RWPE2 (cell line): ENCODE results near the gene KLF6.
A peak's percentile ranks its signal among the peaks of the same experiment; 100 is the strongest.

Experiments
- ATAC-seq: fragments of 200-7000 bp; cut with Tn5 transposase; 3 replicates; pipeline ENCODE4 v1.9.1; 2021; ENCODE audit warnings: low read depth
- DNase-seq: peaks from one replicate; pipeline ENCODE4 v3.0.0-alpha.2; 2020; ENCODE audit warnings: low spot score
- H3K27ac ChIP-seq: fragments of 450-650 bp; 2 replicates; pipeline ENCODE4 v1.5.1; 2017; ENCODE audit warnings: mild to moderate bottlenecking; ENCODE audit not compliant: poor library complexity, severe bottlenecking
- H3K27me3 ChIP-seq: fragments of 250-450 bp; sonication (Bioruptor Pico); 2 replicates; pipeline ENCODE4 v1.5.1; 2021; ENCODE audit warnings: mild to moderate bottlenecking, moderate library complexity; ENCODE audit not compliant: insufficient read depth, poor library complexity, severe bottlenecking
- H3K36me3 ChIP-seq: fragments of 250-450 bp; sonication (Bioruptor Pico); 2 replicates; pipeline ENCODE4 v1.5.1; 2020; ENCODE audit warnings: low read depth, mild to moderate bottlenecking, moderate library complexity
- H3K4me1 ChIP-seq: fragments of 250-450 bp; sonication (Bioruptor Pico); 2 replicates; pipeline ENCODE4 v1.5.1; 2021; ENCODE audit warnings: mild to moderate bottlenecking, moderate library complexity; ENCODE audit not compliant: insufficient read depth, poor library complexity, severe bottlenecking
- H3K4me3 ChIP-seq: fragments of 250-450 bp; sonication (Bioruptor Pico); 2 replicates; pipeline ENCODE4 v1.5.1; 2021; ENCODE audit warnings: mild to moderate bottlenecking, moderate library complexity; ENCODE audit not compliant: severe bottlenecking
- H3K9me3 ChIP-seq: fragments of 250-450 bp; sonication (Bioruptor Pico); 2 replicates; pipeline ENCODE4 v1.5.1; 2021; ENCODE audit warnings: mild to moderate bottlenecking, moderate library complexity; ENCODE audit not compliant: severe bottlenecking
- TF ChIP-seq, protein P1 (sequence below): fragments of 450-650 bp; IDR thresholded peaks from one replicate; pipeline ENCODE4 v1.5.1; 2017; ENCODE audit warnings: mild to moderate bottlenecking, moderate library complexity; ENCODE audit not compliant: poor library complexity, severe bottlenecking

Gene KLF6

GRCh38 chr10:3827768-3828403 lies 42.9 kb upstream of the KLF6 start:
- TF ChIP-seq, protein P1, sequence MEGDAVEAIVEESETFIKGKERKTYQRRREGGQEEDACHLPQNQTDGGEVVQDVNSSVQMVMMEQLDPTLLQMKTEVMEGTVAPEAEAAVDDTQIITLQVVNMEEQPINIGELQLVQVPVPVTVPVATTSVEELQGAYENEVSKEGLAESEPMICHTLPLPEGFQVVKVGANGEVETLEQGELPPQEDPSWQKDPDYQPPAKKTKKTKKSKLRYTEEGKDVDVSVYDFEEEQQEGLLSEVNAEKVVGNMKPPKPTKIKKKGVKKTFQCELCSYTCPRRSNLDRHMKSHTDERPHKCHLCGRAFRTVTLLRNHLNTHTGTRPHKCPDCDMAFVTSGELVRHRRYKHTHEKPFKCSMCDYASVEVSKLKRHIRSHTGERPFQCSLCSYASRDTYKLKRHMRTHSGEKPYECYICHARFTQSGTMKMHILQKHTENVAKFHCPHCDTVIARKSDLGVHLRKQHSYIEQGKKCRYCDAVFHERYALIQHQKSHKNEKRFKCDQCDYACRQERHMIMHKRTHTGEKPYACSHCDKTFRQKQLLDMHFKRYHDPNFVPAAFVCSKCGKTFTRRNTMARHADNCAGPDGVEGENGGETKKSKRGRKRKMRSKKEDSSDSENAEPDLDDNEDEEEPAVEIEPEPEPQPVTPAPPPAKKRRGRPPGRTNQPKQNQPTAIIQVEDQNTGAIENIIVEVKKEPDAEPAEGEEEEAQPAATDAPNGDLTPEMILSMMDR, result no peak
- H3K4me1 ChIP-seq, result peaks cover 30% of the 10 kb centered on the region
- ATAC-seq, result no peak

DNA sequence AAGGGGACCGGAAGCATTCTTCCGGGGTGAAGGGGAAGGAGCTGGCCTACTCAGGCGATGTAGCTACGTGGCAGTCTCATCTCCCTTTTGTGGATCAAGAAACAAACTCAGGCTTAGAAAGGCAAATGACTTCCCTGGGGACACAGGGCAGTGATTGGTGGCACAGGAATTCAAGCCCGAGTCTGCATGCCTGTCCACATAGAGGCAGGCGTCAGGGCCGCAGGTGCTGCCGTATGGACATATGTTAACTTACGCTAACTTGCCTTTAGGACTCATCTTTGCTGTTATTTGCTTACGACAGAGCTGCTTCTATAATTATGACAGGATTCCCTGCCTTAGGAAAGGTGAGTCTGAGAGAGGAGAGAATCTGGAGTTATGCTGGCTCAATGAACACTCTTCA lies 42.3 kb upstream of the KLF6 start:
- no peaks in the 10 kb centered on the region for H3K9me3 ChIP-seq
- H3K4me3 ChIP-seq, result no peak overlapping the region
- no peaks in the 10 kb centered on the region for H3K27me3 ChIP-seq
- H3K4me1 ChIP-seq, result peaks cover 30% of the 10 kb centered on the region
- ATAC-seq, result no peak
- H3K36me3 ChIP-seq, result no peaks in the 10 kb centered on the region
- TF ChIP-seq, protein P1, result no peak
- peak overlapping the region; percentile 93 for H3K27ac ChIP-seq
- no peak for DNase-seq

More at GRCh38 chr10:3827768-3828403, 42.9 kb upstream of the KLF6 start:
- H3K4me3 ChIP-seq, result no peak overlapping the region
- no peaks in the 10 kb centered on the region for H3K27me3 ChIP-seq
- H3K27ac ChIP-seq, result peak overlapping the region; percentile 93
- DNase-seq, result no peak
- H3K9me3 ChIP-seq, result no peaks in the 10 kb centered on the region
- no peaks in the 10 kb centered on the region for H3K36me3 ChIP-seq

GRCh38 chr10:3825862-3826351 lies 40.9 kb upstream of the KLF6 start:
- no peaks in the 10 kb centered on the region for H3K9me3 ChIP-seq
- no peak for ATAC-seq
- H3K36me3 ChIP-seq, result no peaks in the 10 kb centered on the region
- no peaks in the 10 kb centered on the region for H3K27me3 ChIP-seq
- no peak for DNase-seq
- peak overlapping the region; percentile 93 for H3K27ac ChIP-seq
- TF ChIP-seq, protein P1, result no peak
- H3K4me3 ChIP-seq, result no peak overlapping the region
- peaks cover 30% of the 10 kb centered on the region for H3K4me1 ChIP-seq

GRCh38 chr10:3825244-3825643 lies 40.2 kb upstream of the KLF6 start:
- Histone ChIP-seq H3K27me3 (no peaks in the 10 kb centered on the region), H3K9me3 (no peaks in the 10 kb centered on the region), H3K27ac (peak overlapping the region; percentile 93), H3K4me3 (no peak overlapping the region), H3K4me1 (peaks cover 30% of the 10 kb centered on the region), H3K36me3 (no peaks in the 10 kb centered on the region)
- ATAC-seq, result peak; percentile 99
- TF ChIP-seq, protein P1, result no peak
- peak; percentile 91 for DNase-seq
